HEK293T (cell line): ENCODE results near the gene RASA3.
"Not testable (repeated sequence)": the region's sequence is repeated elsewhere in the genome, so short reads cannot be mapped to it uniquely, and the experiment has no call there.

Source experiments
- ARNT ChIP-seq: fragments of 450-650 bp; IDR thresholded peaks from 2 replicates; pipeline ENCODE4 v1.6.1; 2017; ENCODE audit warnings: mild to moderate bottlenecking
- BHLHE40 ChIP-seq: fragments of 450-650 bp; IDR thresholded peaks from 2 replicates; pipeline ENCODE4 v1.6.1; 2016; ENCODE audit warnings: mild to moderate bottlenecking, moderate library complexity, borderline replicate concordance
- ELF4 ChIP-seq: fragments of 450-650 bp; IDR thresholded peaks from 2 replicates; pipeline ENCODE4 v1.6.1; 2017; ENCODE audit warnings: antibody characterized with exemption
- FOXK2 ChIP-seq: fragments of 450-650 bp; IDR thresholded peaks from 2 replicates; pipeline ENCODE4 v1.6.1; 2016; ENCODE audit warnings: mild to moderate bottlenecking
- FOXM1 ChIP-seq: fragments of 450-650 bp; IDR thresholded peaks from 2 replicates; pipeline ENCODE4 v1.6.1; 2017; ENCODE audit warnings: mild to moderate bottlenecking, borderline replicate concordance
- HDGF ChIP-seq: fragments of 450-650 bp; IDR thresholded peaks from 2 replicates; pipeline ENCODE4 v1.6.1; 2017; ENCODE audit warnings: antibody characterized with exemption, borderline replicate concordance
- L3MBTL2 ChIP-seq: fragments of 450-650 bp; conservative IDR thresholded peaks from 2 replicates; pipeline ENCODE4 v1.6.1; 2016; ENCODE audit warnings: mild to moderate bottlenecking
- NFRKB ChIP-seq: fragments of 450-650 bp; IDR thresholded peaks from 2 replicates; pipeline ENCODE4 v1.6.1; 2016; ENCODE audit warnings: mild to moderate bottlenecking, moderate library complexity
- SP1 ChIP-seq: fragments of 450-650 bp; IDR thresholded peaks from 2 replicates; pipeline ENCODE4 v1.6.1; 2017
- SUZ12 ChIP-seq: fragments of 450-650 bp; IDR thresholded peaks from 2 replicates; pipeline ENCODE4 v1.6.1; 2016; ENCODE audit warnings: mild to moderate bottlenecking
- TARDBP ChIP-seq: fragments of 450-650 bp; IDR thresholded peaks from 2 replicates; pipeline ENCODE4 v1.6.1; 2016
- ZNF384 ChIP-seq: fragments of 450-650 bp; IDR thresholded peaks from 2 replicates; pipeline ENCODE4 v1.6.1; 2016
- TF ChIP-seq, protein P1 (sequence below): fragments of 450-650 bp; IDR thresholded peaks from 2 replicates; pipeline ENCODE4 v1.6.1; 2016

DNA sequence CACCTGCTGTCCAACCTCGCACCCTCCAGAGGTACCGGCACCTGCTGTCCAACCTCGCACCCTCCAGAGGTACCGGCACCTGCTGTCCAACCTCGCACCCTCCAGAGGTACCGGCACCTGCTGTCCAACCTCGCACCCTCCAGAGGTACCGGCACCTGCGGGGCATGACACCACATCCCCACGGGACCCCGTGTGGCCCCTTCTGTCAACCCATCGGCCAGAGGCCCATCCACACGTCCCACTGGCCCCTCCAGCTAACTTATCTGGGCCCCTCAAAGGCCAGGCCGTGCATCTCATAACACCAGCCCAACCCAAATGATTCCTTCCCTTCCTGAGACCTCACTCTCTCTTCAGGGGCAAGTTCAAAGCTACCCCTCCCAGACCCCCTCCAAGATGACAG is 6.3 kb downstream of the RASA3 start:
- not testable (repeated sequence) for TF ChIP-seq SUZ12, TARDBP, BHLHE40, ARNT, NFRKB, HDGF, SP1, FOXK2, L3MBTL2, ELF4, FOXM1, ZNF384
- TF ChIP-seq, protein P1, sequence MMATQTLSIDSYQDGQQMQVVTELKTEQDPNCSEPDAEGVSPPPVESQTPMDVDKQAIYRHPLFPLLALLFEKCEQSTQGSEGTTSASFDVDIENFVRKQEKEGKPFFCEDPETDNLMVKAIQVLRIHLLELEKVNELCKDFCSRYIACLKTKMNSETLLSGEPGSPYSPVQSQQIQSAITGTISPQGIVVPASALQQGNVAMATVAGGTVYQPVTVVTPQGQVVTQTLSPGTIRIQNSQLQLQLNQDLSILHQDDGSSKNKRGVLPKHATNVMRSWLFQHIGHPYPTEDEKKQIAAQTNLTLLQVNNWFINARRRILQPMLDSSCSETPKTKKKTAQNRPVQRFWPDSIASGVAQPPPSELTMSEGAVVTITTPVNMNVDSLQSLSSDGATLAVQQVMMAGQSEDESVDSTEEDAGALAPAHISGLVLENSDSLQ = not testable (repeated sequence)
